ENCODE measurements around the gene ETFA. TPM values are rescaled to one million over a fixed set of nuclear protein-coding genes. Genes with fewer than 3 reads are reported as not detected.

Gene ETFA
- total RNA-seq, 2 experiments from 2014 or later, result 100 to 136 TPM

GRCh38 chr15:76235186-76235826 is 76.0 kb downstream of the ETFA start:
- H3K36me3 Mint-ChIP-seq (ENCODE audit: low read depth), result peaks cover 7% of the 10 kb centered on the region
- H3K4me1 Mint-ChIP-seq, result no peaks in the 10 kb centered on the region
- DNase-seq, result no peak
- H3K4me3 Mint-ChIP-seq, result no peak overlapping the region
- no peak overlapping the region for H3K27ac Mint-ChIP-seq
- intact Hi-C loops (cut with DNase I, micrococcal nuclease), result loop anchor here (2.0 to 10.0 kb wide), 4 partner anchors 61 to 631 kb away; no protein-coding TSS in a partner anchor
- H3K9me3 Mint-ChIP-seq (ENCODE audit: low read depth), result no peaks in the 10 kb centered on the region
- POLR2A ChIA-PET, result no interaction called here
- no peaks in the 10 kb centered on the region for H3K27me3 Mint-ChIP-seq
- ATAC-seq, result peak; percentile 77
- CTCF ChIA-PET, result interaction anchor here (0.9 to 1.5 kb wide), 7 partner anchors 9 to 631 kb away, joined by 3 to 7 read pairs (median 5); no protein-coding TSS in a partner anchor

- intact Hi-C loops (cut with DNase I, micrococcal nuclease), result loop anchor here (2.0 to 10.0 kb wide), 3 partner anchors 60 to 632 kb away; no protein-coding TSS in a partner anchor
- no peak for DNase-seq
- Mint-ChIP-seq H3K36me3 (ENCODE audit: low read depth) (peaks cover 7% of the 10 kb centered on the region), H3K4me3 (no peak overlapping the region), H3K9me3 (ENCODE audit: low read depth) (no peaks in the 10 kb centered on the region), H3K27me3 (no peaks in the 10 kb centered on the region), H3K27ac (no peak overlapping the region), H3K4me1 (no peaks in the 10 kb centered on the region)
- no peak for ATAC-seq
- CTCF ChIA-PET, result interaction anchor here (0.8 kb wide), 1 partner anchor 90 kb away, joined by 3 read pairs; no protein-coding TSS in a partner anchor
- POLR2A ChIA-PET, result no interaction called here
Measured at GRCh38 chr15:76234337-76234889, 76.9 kb downstream of the ETFA start.

- H3K27me3 Mint-ChIP-seq, result no peaks in the 10 kb centered on the region
- no peaks in the 10 kb centered on the region for H3K9me3 Mint-ChIP-seq (ENCODE audit: low read depth)
- intact Hi-C loops (cut with DNase I, micrococcal nuclease), result loop anchor here (2.0 to 10.0 kb wide), 3 partner anchors 59 to 633 kb away; no protein-coding TSS in a partner anchor
- ChIA-PET CTCF (interaction anchor here (0.8 kb wide), 1 partner anchor 90 kb away, joined by 3 read pairs; no protein-coding TSS in a partner anchor), POLR2A (no interaction called here)
- no peak for DNase-seq
- no peak for ATAC-seq
- H3K27ac Mint-ChIP-seq, result no peak overlapping the region
- no peak overlapping the region for H3K4me3 Mint-ChIP-seq
- H3K36me3 Mint-ChIP-seq (ENCODE audit: low read depth), result peaks cover 9% of the 10 kb centered on the region
- H3K4me1 Mint-ChIP-seq, result no peaks in the 10 kb centered on the region
Measured at GRCh38 chr15:76233921-76234320, 77.3 kb downstream of the ETFA start.

DNA sequence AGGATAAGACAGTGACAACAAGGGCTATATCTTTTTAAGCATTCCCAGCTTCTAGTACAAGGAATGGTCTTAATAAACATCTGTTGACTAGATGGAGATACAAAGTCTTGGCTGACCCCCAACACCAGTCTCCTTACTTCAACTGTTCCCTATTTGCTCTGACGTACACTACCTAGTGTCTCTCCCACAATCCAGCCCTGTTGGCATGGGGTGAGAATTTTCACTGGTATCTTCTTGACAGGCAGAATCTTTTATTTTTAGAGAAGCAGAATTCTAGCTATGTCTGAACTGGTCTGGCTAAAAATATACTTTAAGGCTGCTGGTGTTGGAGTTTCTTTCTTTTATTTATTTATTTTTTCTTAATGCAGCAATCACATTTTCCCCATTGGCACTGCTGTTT is 82.0 kb downstream of the ETFA start:
- intact Hi-C loops (cut with DNase I, micrococcal nuclease), result no loop called here
- Mint-ChIP-seq H3K9me3 (ENCODE audit: low read depth) (no peaks in the 10 kb centered on the region), H3K4me3 (no peak overlapping the region), H3K27me3 (no peaks in the 10 kb centered on the region), H3K36me3 (ENCODE audit: low read depth) (peaks cover 21% of the 10 kb centered on the region), H3K27ac (no peak overlapping the region), H3K4me1 (peaks cover 2% of the 10 kb centered on the region)
- POLR2A ChIA-PET, result no interaction called here
- DNase-seq (no peak), ATAC-seq (no peak)
- CTCF ChIA-PET, result interaction anchor here (0.6 to 0.8 kb wide), 2 partner anchors 39 to 389 kb away, joined by 3 to 5 read pairs; no protein-coding TSS in a partner anchor

DNA sequence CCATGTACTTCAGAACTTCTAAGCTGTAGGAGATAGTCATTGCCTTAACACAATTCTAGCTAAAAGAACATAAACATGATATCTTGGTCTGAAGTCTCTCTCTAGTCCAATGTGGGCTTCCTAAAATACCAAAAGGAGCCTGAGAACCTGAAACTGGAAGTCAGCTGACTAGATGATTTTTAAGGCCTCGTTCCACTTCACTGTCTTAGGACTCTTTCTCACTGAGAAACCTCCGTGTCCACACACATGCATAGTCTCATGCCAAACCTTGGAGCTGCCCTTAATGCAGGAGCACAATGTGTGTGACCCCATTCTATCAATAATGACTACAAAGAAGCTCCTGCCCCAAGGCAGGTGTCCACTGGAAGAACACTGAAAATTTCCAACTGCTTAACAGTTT is 87.7 kb downstream of the ETFA start:
- no peak overlapping the region for H3K4me3 Mint-ChIP-seq
- no peak overlapping the region for H3K27ac Mint-ChIP-seq
- intact Hi-C loops (cut with DNase I, micrococcal nuclease), result no loop called here
- DNase-seq (no peak), ATAC-seq (no peak)
- peaks cover 29% of the 10 kb centered on the region for H3K36me3 Mint-ChIP-seq (ENCODE audit: low read depth)
- H3K27me3 Mint-ChIP-seq, result no peaks in the 10 kb centered on the region
- ChIA-PET POLR2A (no interaction called here), CTCF (no interaction called here)
- H3K9me3 Mint-ChIP-seq (ENCODE audit: low read depth), result no peaks in the 10 kb centered on the region
- peaks cover 2% of the 10 kb centered on the region for H3K4me1 Mint-ChIP-seq

DNA sequence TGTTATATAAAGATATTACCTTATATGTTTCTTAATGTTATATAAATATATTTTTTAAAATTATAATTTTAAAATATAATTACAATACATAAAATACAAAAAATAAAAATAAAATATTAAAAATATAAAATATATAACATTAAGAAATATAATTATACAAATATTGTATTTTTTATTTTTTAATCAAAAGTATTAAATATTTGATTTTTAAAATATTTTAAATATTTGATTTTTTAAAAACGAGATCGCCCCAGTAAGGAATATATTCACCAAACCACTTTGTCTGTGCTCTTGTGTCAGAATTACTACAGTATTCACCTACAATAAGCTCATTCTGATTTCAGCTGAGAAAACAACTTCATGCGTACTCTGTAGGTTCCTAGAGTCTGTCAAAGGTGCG is 89.1 kb downstream of the ETFA start:
- no peaks in the 10 kb centered on the region for H3K9me3 Mint-ChIP-seq (ENCODE audit: low read depth)
- H3K27me3 Mint-ChIP-seq, result no peaks in the 10 kb centered on the region

DNA sequence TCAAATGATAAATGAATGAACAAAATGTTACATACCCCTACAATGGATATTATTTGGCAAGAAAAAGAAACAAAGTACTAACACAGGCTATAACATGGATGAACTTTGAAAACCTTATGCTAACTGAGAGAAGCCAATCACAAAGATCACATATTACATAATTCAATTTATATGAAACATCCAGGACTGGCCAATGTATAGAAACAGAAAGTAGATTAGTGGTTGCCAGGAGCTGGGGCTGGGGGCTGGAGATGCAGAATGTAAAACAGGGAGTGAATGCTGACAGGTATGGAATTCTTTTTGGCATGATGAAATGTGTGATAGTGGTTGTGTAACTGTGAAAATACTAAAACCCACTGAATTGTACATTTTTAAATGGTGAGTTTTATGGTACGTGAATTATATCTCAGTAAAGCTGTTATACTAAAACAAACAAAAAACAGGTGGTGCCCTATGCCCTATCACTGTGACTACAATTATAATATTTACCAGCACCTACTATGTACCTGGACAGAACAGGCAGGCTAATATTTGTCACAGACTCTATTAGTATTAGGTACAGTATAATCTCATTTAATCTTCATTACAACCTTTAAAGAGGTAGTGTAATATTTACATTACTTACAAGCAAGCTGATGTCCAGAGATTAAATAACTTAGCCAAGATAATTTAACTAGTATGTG is 90.0 kb downstream of the ETFA start:
- no peak for ATAC-seq
- CTCF ChIA-PET, result interaction anchor here (0.7 kb wide), 1 partner anchor 91 kb away, joined by 3 read pairs; no protein-coding TSS in a partner anchor
- H3K9me3 Mint-ChIP-seq (ENCODE audit: low read depth), result no peaks in the 10 kb centered on the region
- no peak overlapping the region for H3K4me3 Mint-ChIP-seq
- H3K27ac Mint-ChIP-seq, result no peak overlapping the region
- intact Hi-C loops (cut with DNase I, micrococcal nuclease), result no loop called here
- peaks cover 2% of the 10 kb centered on the region for H3K4me1 Mint-ChIP-seq
- no peak for DNase-seq
- POLR2A ChIA-PET, result interaction anchor here (0.6 kb wide), 1 partner anchor 256 kb away, joined by 3 read pairs; no protein-coding TSS in a partner anchor
- peaks cover 29% of the 10 kb centered on the region for H3K36me3 Mint-ChIP-seq (ENCODE audit: low read depth)
- H3K27me3 Mint-ChIP-seq, result no peaks in the 10 kb centered on the region

More for the DNA sequence above, 89.1 kb downstream of the ETFA start:
- no peak overlapping the region for H3K27ac Mint-ChIP-seq
- ATAC-seq, result no peak
- H3K4me1 Mint-ChIP-seq, result peaks cover 2% of the 10 kb centered on the region
- no peak overlapping the region for H3K4me3 Mint-ChIP-seq
- CTCF ChIA-PET, result no interaction called here
- H3K36me3 Mint-ChIP-seq (ENCODE audit: low read depth), result peaks cover 29% of the 10 kb centered on the region
- POLR2A ChIA-PET, result no interaction called here
- intact Hi-C loops (cut with DNase I, micrococcal nuclease), result no loop called here
- DNase-seq, result no peak

DNA sequence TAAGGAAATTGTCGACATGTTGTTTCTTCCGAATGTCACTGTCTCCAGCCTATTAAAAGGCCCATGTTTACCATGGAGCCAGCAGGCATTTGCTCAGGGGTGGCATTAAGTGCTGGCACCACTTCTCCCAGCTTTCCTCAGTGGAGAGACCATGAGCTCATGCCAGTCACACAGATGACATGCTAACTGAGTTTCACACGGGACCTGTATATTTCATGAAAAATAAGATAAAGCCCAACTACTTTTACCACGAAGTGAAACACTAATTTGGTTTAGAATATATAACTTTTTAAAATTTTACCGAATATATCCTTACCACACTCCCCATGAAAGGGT is 93.4 kb downstream of the ETFA start:
- CTCF ChIA-PET, result no interaction called here
- intact Hi-C loops (cut with DNase I, micrococcal nuclease), result no loop called here

GRCh38 chr15:76217029-76217881 is 94.0 kb downstream of the ETFA start:
- H3K9me3 Mint-ChIP-seq (ENCODE audit: low read depth), result no peaks in the 10 kb centered on the region
- ChIA-PET CTCF (no interaction called here), POLR2A (no interaction called here)
- DNase-seq (no peak), ATAC-seq (no peak)
- H3K27me3 Mint-ChIP-seq, result no peaks in the 10 kb centered on the region
- H3K36me3 Mint-ChIP-seq (ENCODE audit: low read depth), result peaks cover 11% of the 10 kb centered on the region
- no peak overlapping the region for H3K4me3 Mint-ChIP-seq
- H3K4me1 Mint-ChIP-seq, result no peaks in the 10 kb centered on the region
- intact Hi-C loops (cut with DNase I, micrococcal nuclease), result no loop called here
- H3K27ac Mint-ChIP-seq, result no peak overlapping the region

More for the DNA sequence above, 93.4 kb downstream of the ETFA start:
- H3K27me3 Mint-ChIP-seq, result no peaks in the 10 kb centered on the region
- ATAC-seq, result no peak
- POLR2A ChIA-PET, result no interaction called here
- peaks cover 11% of the 10 kb centered on the region for H3K36me3 Mint-ChIP-seq (ENCODE audit: low read depth)
- H3K9me3 Mint-ChIP-seq (ENCODE audit: low read depth), result no peaks in the 10 kb centered on the region
- DNase-seq, result no peak
- no peaks in the 10 kb centered on the region for H3K4me1 Mint-ChIP-seq
- no peak overlapping the region for H3K27ac Mint-ChIP-seq
- H3K4me3 Mint-ChIP-seq, result no peak overlapping the region

- CTCF ChIA-PET, result interaction anchor here (1.1 to 1.6 kb wide), 2 partner anchors 24 to 64 kb away, joined by 3 to 7 read pairs; no protein-coding TSS in a partner anchor
- intact Hi-C loops (cut with DNase I, micrococcal nuclease), result no loop called here
- Mint-ChIP-seq H3K36me3 (ENCODE audit: low read depth) (peaks cover 9% of the 10 kb centered on the region), H3K9me3 (ENCODE audit: low read depth) (no peaks in the 10 kb centered on the region), H3K27ac (no peak overlapping the region), H3K4me3 (no peak overlapping the region), H3K4me1 (no peaks in the 10 kb centered on the region), H3K27me3 (no peaks in the 10 kb centered on the region)
- no peak for ATAC-seq
- DNase-seq, result no peak
- POLR2A ChIA-PET, result no interaction called here
Measured at GRCh38 chr15:76215634-76216033, 95.6 kb downstream of the ETFA start.

GRCh38 chr15:76209942-76210341 is 101.3 kb downstream of the ETFA start:
- Mint-ChIP-seq H3K27ac (no peak overlapping the region), H3K27me3 (no peaks in the 10 kb centered on the region), H3K4me1 (no peaks in the 10 kb centered on the region), H3K4me3 (no peak overlapping the region), H3K36me3 (ENCODE audit: low read depth) (peaks cover 4% of the 10 kb centered on the region), H3K9me3 (ENCODE audit: low read depth) (no peaks in the 10 kb centered on the region)
- ChIA-PET POLR2A (no interaction called here), CTCF (no interaction called here)
- intact Hi-C loops (cut with DNase I, micrococcal nuclease), result no loop called here
- no peak for DNase-seq
- peak; percentile 55 for ATAC-seq
